Effector memory CD8-positive, alpha-beta T cell (primary cell): ENCODE results near the gene PKD2L1.
"Not testable (repeated sequence)": the region's sequence is repeated elsewhere in the genome, so short reads cannot be mapped to it uniquely, and the experiment has no call there.

ENCODE experiments used
- ATAC-seq: fragments of 150-1000 bp; cut with Tn5 transposase; replicated peaks from 2 replicates; pipeline ENCODE4 v1.10.0; 2021; ENCODE audit warnings: mild to moderate bottlenecking, moderate library complexity
- DNase-seq, 3 experiments: peaks; one replicate each; pipeline ENCODE4 v3.0.0; 2021
- H3K27ac Mint-ChIP-seq, 2 donors: one replicate each; pipeline ENCODE4 v1.8.0; 2022; ENCODE audit warnings: mild to moderate bottlenecking in 2 of 2, mixed read lengths in 2 of 2, moderate library complexity in 2 of 2
- H3K27me3 Mint-ChIP-seq, 2 donors: one replicate each; pipeline ENCODE4 v1.8.0; 2022; ENCODE audit warnings: mixed read lengths in 2 of 2
- H3K36me3 Mint-ChIP-seq: one replicate; pipeline ENCODE4 v1.8.0; 2022; ENCODE audit warnings: mild to moderate bottlenecking, moderate library complexity, mixed read lengths; ENCODE audit not compliant: insufficient read depth
- H3K4me1 Mint-ChIP-seq, 2 donors: one replicate each; pipeline ENCODE4 v1.8.0; 2022; ENCODE audit warnings: low read depth in 2 of 2, mixed read lengths in 2 of 2
- H3K4me3 Mint-ChIP-seq, 2 donors: one replicate each; pipeline ENCODE4 v1.8.0; 2022; ENCODE audit warnings: mild to moderate bottlenecking in 2 of 2, mixed read lengths in 2 of 2, moderate library complexity in 2 of 2
- H3K9me3 Mint-ChIP-seq, 2 donors: one replicate each; pipeline ENCODE4 v1.8.0; 2022; ENCODE audit warnings: mixed read lengths in 2 of 2
- total RNA-seq, 9 experiments: gene quantifications; one replicate each; lab custom pipeline; 2026; lab: John Stamatoyannopoulos, UW

Gene PKD2L1
- total RNA-seq = 0 to 0.18 (median 0.07) reads per million in 9 experiments

GRCh38 chr10:100330079-100330478, at the start of gene PKD2L1:
Gene PKD2L1 (minus strand): TSS chr10:100330228. CDS start chr10:100330103, 125 bp downstream.
- Mint-ChIP-seq H3K4me1 (no peaks in the 10 kb centered on the region), H3K27ac (no peak within 1 kb of the TSS), H3K36me3 (no peaks in the 10 kb centered on the region), H3K9me3 (no peaks in the 10 kb centered on the region), H3K27me3 (peaks cover 39 to 66% of the 10 kb centered on the region in 2 donors), H3K4me3 (no peak within 1 kb of the TSS)
- ATAC-seq = no peak
- no peak for DNase-seq

- peak overlapping the region in 1 of 2 donors; percentile 69 for H3K27ac Mint-ChIP-seq
Measured at GRCh38 chr10:100377830-100378229, 47.8 kb upstream of the PKD2L1 start.

GRCh38 chr10:100376656-100377055, 46.6 kb upstream of the PKD2L1 start:
- DNase-seq, H3K9me3 Mint-ChIP-seq, H3K27me3 Mint-ChIP-seq, H3K36me3 Mint-ChIP-seq, H3K4me1 Mint-ChIP-seq, ATAC-seq, H3K4me3 Mint-ChIP-seq: not testable (repeated sequence)
- peak overlapping the region in 1 of 2 donors; percentile 33 for H3K27ac Mint-ChIP-seq

More at GRCh38 chr10:100377830-100378229, 47.8 kb upstream of the PKD2L1 start:
- Mint-ChIP-seq H3K27me3 (no peaks in the 10 kb centered on the region), H3K4me1 (peaks cover 5 to 9% of the 10 kb centered on the region in 2 donors), H3K36me3 (no peaks in the 10 kb centered on the region), H3K9me3 (no peaks in the 10 kb centered on the region), H3K4me3 (no peak overlapping the region)
- DNase-seq (peak in 2 of 3 experiments; percentile 5), ATAC-seq (no peak)

DNA sequence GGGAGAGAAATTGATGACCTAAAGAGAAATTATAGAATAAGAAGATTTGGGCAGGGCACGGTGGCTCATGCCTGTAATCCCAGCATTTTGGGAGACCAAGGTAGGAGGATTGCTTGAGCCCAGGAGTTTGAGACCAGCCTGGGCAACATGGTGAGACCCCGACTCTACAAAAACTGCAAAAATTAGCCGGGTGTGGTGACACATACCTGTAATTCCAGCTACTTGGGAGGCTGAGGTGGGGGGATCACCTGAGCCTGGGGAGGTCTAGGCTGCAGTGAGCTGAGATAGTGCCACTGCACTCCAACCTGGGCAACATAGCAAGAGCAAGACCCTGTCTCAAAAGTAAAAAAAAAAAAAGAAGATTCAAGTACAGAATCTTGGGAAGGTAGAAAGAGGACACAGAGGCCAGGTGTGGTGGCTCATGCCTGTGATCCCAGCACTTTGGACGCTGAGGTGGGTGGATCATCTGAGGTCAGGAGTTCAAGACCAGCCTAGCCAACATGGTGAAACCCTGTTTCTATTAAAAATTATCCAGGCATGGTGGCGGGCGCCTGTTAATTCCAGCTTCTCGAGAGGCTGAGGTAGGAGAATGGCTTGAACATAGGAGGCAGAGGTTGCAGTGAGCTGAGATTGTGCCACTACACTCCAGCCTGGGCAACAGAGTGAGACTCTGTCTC, 44.8 kb upstream of the PKD2L1 start:
- H3K9me3 Mint-ChIP-seq, DNase-seq, H3K27me3 Mint-ChIP-seq, H3K4me3 Mint-ChIP-seq, ATAC-seq, H3K27ac Mint-ChIP-seq: not testable (repeated sequence)
- Mint-ChIP-seq H3K4me1 (peaks cover 16 to 28% of the 10 kb centered on the region in 2 donors), H3K36me3 (peaks cover 23% of the 10 kb centered on the region)

GRCh38 chr10:100374200-100374655, 44.2 kb upstream of the PKD2L1 start:
- no peak overlapping the region for H3K4me3 Mint-ChIP-seq
- H3K36me3 Mint-ChIP-seq = peaks cover 24% of the 10 kb centered on the region
- no peak overlapping the region for H3K27ac Mint-ChIP-seq
- DNase-seq (no peak), ATAC-seq (no peak)
- peaks cover 20 to 32% of the 10 kb centered on the region in 2 donors for H3K4me1 Mint-ChIP-seq
- no peaks in the 10 kb centered on the region for H3K9me3 Mint-ChIP-seq
- H3K27me3 Mint-ChIP-seq = no peaks in the 10 kb centered on the region

- ATAC-seq = peak; percentile 61
- Mint-ChIP-seq H3K9me3 (no peaks in the 10 kb centered on the region), H3K36me3 (peaks cover 24% of the 10 kb centered on the region), H3K27me3 (no peaks in the 10 kb centered on the region), H3K4me3 (no peak overlapping the region), H3K4me1 (peaks cover 20 to 32% of the 10 kb centered on the region in 2 donors), H3K27ac (no peak overlapping the region)
- peak; percentile 75 to 78 (median 76) for DNase-seq
Measured at GRCh38 chr10:100373298-100374199, 43.5 kb upstream of the PKD2L1 start.

- Mint-ChIP-seq H3K27me3 (no peaks in the 10 kb centered on the region), H3K4me3 (no peak overlapping the region), H3K4me1 (peaks cover 18 to 27% of the 10 kb centered on the region in 2 donors), H3K36me3 (peaks cover 24% of the 10 kb centered on the region), H3K9me3 (no peaks in the 10 kb centered on the region), H3K27ac (no peak overlapping the region)
- ATAC-seq (no peak), DNase-seq (no peak)
Measured at GRCh38 chr10:100372415-100373297, 42.6 kb upstream of the PKD2L1 start.

DNA sequence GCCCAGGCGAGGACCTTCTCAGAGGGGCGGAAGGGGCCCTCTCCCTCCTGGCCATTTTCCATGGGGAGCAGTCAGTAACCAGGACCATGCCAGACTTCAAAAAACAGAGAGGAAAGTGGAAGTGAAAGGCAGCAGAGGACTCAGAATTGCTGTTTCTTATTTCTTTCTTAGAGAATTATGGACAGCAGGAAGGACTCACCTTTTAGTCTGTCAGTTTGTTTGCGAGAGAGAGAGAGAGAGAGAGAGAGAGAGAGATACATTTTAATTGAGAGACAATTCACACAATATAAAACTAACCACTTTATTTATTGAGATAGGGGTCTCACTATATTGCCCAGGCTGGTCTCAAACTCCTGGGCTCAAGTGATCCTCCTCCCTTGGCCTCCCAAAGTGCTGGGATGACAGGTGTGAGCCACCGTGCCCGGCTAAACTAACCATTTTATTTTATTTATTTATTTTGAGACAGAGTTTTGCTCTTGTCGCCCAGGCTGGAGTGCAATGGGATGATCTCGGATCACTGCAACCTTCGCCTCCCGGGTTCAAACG, 41.5 kb upstream of the PKD2L1 start:
- no peak for ATAC-seq
- Mint-ChIP-seq H3K36me3 (peaks cover 24% of the 10 kb centered on the region), H3K27me3 (no peaks in the 10 kb centered on the region), H3K9me3 (no peaks in the 10 kb centered on the region), H3K27ac (no peak overlapping the region), H3K4me3 (no peak overlapping the region), H3K4me1 (peaks cover 22 to 29% of the 10 kb centered on the region in 2 donors)
- no peak for DNase-seq

GRCh38 chr10:100370714-100371481, 40.9 kb upstream of the PKD2L1 start:
- Mint-ChIP-seq H3K9me3 (no peaks in the 10 kb centered on the region), H3K4me1 (peaks cover 22 to 29% of the 10 kb centered on the region in 2 donors), H3K27ac (no peak overlapping the region), H3K4me3 (no peak overlapping the region), H3K27me3 (no peaks in the 10 kb centered on the region), H3K36me3 (peaks cover 24% of the 10 kb centered on the region)
- peak; percentile 65 for ATAC-seq
- peak; percentile 56 to 61 (median 57) for DNase-seq

DNA sequence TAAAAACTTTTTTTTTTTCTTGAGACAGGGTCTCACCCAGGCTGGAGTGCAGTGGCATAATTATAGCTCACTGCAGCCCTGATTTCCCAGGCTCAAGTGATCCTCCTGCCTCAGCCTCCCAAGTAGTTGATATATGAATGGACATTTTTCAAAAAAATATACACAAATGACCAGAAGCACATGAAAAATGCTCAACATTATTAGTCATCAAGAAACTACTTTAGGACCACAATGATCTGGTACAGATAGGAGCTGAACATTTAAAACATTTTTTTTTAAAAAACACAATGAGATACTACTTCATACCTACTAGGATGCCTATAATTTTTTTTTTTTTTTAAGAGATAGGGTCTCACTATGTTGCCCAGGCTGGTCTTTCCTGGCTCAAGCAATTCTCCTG, 38.7 kb upstream of the PKD2L1 start:
- DNase-seq = no peak
- Mint-ChIP-seq H3K9me3 (no peaks in the 10 kb centered on the region), H3K27ac (no peak overlapping the region), H3K4me3 (no peak overlapping the region), H3K36me3 (peaks cover 27% of the 10 kb centered on the region), H3K27me3 (no peaks in the 10 kb centered on the region), H3K4me1 (peaks cover 22 to 29% of the 10 kb centered on the region in 2 donors)
- ATAC-seq = no peak

DNA sequence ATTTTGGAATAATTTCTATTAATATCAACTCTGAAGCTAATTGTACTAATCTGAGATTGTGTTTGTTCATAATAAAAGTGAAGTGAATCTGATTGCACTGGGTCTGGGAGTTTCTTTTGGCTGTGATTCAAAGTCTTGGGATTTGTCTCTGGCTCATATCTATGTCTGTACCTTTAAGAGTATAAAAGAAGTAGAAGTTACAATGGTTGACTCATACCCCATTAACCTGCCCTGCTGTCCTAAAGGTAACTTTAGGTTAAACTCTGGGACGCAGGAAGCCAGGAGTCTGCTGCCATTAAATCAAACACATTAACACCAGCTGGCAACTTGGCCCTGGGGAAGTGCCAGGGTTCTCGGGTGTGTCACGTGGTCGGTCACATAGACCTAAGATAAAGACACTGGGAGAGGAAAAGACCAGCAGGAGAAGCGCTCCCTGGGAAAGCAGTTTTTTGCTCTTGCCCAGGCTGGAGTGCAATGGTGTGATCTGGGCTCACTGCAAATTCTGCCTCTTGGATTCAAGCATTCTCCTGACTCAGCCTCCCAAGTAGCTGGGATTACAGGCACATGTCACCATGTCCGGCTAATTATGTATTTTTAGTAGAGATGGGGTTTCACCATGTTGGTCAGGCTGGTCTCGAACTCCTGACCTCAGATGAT, 34.8 kb upstream of the PKD2L1 start:
- no peak overlapping the region for H3K27ac Mint-ChIP-seq
- peaks cover 4% of the 10 kb centered on the region for H3K36me3 Mint-ChIP-seq
- no peak for ATAC-seq
- no peak for DNase-seq
- H3K4me3 Mint-ChIP-seq = no peak overlapping the region
- H3K4me1 Mint-ChIP-seq = peaks cover 11 to 14% of the 10 kb centered on the region in 2 donors
- no peaks in the 10 kb centered on the region for H3K9me3 Mint-ChIP-seq
- no peaks in the 10 kb centered on the region for H3K27me3 Mint-ChIP-seq

- Mint-ChIP-seq H3K4me3 (no peak overlapping the region), H3K36me3 (peaks cover 3% of the 10 kb centered on the region), H3K27ac (no peak overlapping the region), H3K4me1 (peaks cover 8 to 10% of the 10 kb centered on the region in 2 donors), H3K9me3 (no peaks in the 10 kb centered on the region), H3K27me3 (no peaks in the 10 kb centered on the region)
- DNase-seq (no peak), ATAC-seq (no peak)
Measured at GRCh38 chr10:100364175-100364574, 34.1 kb upstream of the PKD2L1 start.
